Measurements from ENCODE around the gene IER3IP1.
A peak's percentile ranks its signal among the peaks of the same experiment; 100 is the strongest.
"Not testable (repeated sequence)": the region's sequence is repeated elsewhere in the genome, so short reads cannot be mapped to it uniquely, and the experiment has no call there.

Gene IER3IP1

GRCh38 chr18:47204908-47205522 is 28.9 kb upstream of the IER3IP1 start:
- no peak overlapping the region for H3K14ac ChIP-seq (ENCODE audit: low read length in 2 of 2)
- H2BK5ac ChIP-seq (ENCODE audit: low read depth, low read length, poor library complexity, severe bottlenecking): no peak overlapping the region
- peaks cover 5 to 15% of the 10 kb centered on the region in 2 experiments for H3K27me3 ChIP-seq (ENCODE audit: control insufficient read depth in 1 of 2, insufficient read depth in 1 of 2, low read length in 2 of 2)
- no peak overlapping the region for H2BK120ac ChIP-seq (ENCODE audit: low read depth, low read length)
- no peak overlapping the region for H2BK15ac ChIP-seq (ENCODE audit: low read depth, poor library complexity, severe bottlenecking)
- H2AK5ac ChIP-seq (ENCODE audit: low read length, severe bottlenecking): no peak overlapping the region
- no peak overlapping the region for H3K4ac ChIP-seq (ENCODE audit: low read depth in 1 of 2, low read length in 2 of 2)
- no peaks in the 10 kb centered on the region for H3K79me1 ChIP-seq (replicated peaks; ENCODE audit: low read length, poor library complexity, severe bottlenecking)
- H3K4me2 ChIP-seq (ENCODE audit: low read length, poor library complexity, severe bottlenecking): no peak overlapping the region
- no peak overlapping the region for H2BK12ac ChIP-seq (ENCODE audit: low read length in 2 of 2)
- no peaks in the 10 kb centered on the region for H3K4me1 ChIP-seq (ENCODE audit: control insufficient read depth, insufficient read depth, low read depth, low read length)
- no peaks in the 10 kb centered on the region for H3K9me3 ChIP-seq (ENCODE audit: control insufficient read depth, low read length)
- H3K36me3 ChIP-seq (ENCODE audit: control insufficient read depth in 1 of 2, insufficient read depth in 2 of 2, low read depth in 1 of 2, low read length in 2 of 2): no peaks in the 10 kb centered on the region
- H3K4me3 ChIP-seq (ENCODE audit: insufficient read depth in 1 of 2, low read depth in 1 of 2, low read length in 2 of 2): no peak overlapping the region
- 51% methylated on average over 3 of the region's 3 CpGs for WGBS
- no peak overlapping the region for H3K18ac ChIP-seq (ENCODE audit: low read depth in 1 of 2, low read length in 2 of 2)
- no peak overlapping the region for H3K27ac ChIP-seq (ENCODE audit: low read length, poor library complexity, severe bottlenecking)
- H2AFZ ChIP-seq (ENCODE audit: low read depth, low read length): no peak overlapping the region
- no peak overlapping the region for H4K8ac ChIP-seq (ENCODE audit: low read length)
- peak; percentile 55 for DNase-seq
- H3K9ac ChIP-seq (ENCODE audit: low read length): no peak overlapping the region
- H4K91ac ChIP-seq (ENCODE audit: low read length): no peak overlapping the region
- H3K23ac ChIP-seq (ENCODE audit: low read length in 2 of 2): no peak overlapping the region

GRCh38 chr18:47203626-47204464 is 27.7 kb upstream of the IER3IP1 start:
- no peak for DNase-seq
- Histone ChIP-seq H3K36me3 (ENCODE audit: control insufficient read depth in 1 of 2, insufficient read depth in 2 of 2, low read depth in 1 of 2, low read length in 2 of 2) (no peaks in the 10 kb centered on the region), H3K27ac (ENCODE audit: low read length, poor library complexity, severe bottlenecking) (no peak overlapping the region), H2BK5ac (ENCODE audit: low read depth, low read length, poor library complexity, severe bottlenecking) (no peak overlapping the region), H3K9ac (ENCODE audit: low read length) (no peak overlapping the region), H3K18ac (ENCODE audit: low read depth in 1 of 2, low read length in 2 of 2) (no peak overlapping the region), H3K9me3 (ENCODE audit: control insufficient read depth, low read length) (no peaks in the 10 kb centered on the region), H3K4me2 (ENCODE audit: low read length, poor library complexity, severe bottlenecking) (no peak overlapping the region), H2AK5ac (ENCODE audit: low read length, severe bottlenecking) (no peak overlapping the region), H3K14ac (ENCODE audit: low read length in 2 of 2) (no peak overlapping the region), H3K27me3 (ENCODE audit: control insufficient read depth in 1 of 2, insufficient read depth in 1 of 2, low read length in 2 of 2) (peaks cover 0 to 15% of the 10 kb centered on the region in 2 experiments), H4K91ac (ENCODE audit: low read length) (no peak overlapping the region), H4K8ac (ENCODE audit: low read length) (no peak overlapping the region), H3K4me3 (ENCODE audit: insufficient read depth in 1 of 2, low read depth in 1 of 2, low read length in 2 of 2) (no peak overlapping the region), H3K4ac (ENCODE audit: low read depth in 1 of 2, low read length in 2 of 2) (no peak overlapping the region), H3K23ac (ENCODE audit: low read length in 2 of 2) (no peak overlapping the region), H2AFZ (ENCODE audit: low read depth, low read length) (no peak overlapping the region), H3K79me1 (replicated peaks; ENCODE audit: low read length, poor library complexity, severe bottlenecking) (no peaks in the 10 kb centered on the region), H2BK15ac (ENCODE audit: low read depth, poor library complexity, severe bottlenecking) (no peak overlapping the region), H3K4me1 (ENCODE audit: control insufficient read depth, insufficient read depth, low read depth, low read length) (no peaks in the 10 kb centered on the region), H2BK120ac (ENCODE audit: low read depth, low read length) (no peak overlapping the region), H2BK12ac (ENCODE audit: low read length in 2 of 2) (no peak overlapping the region)
- 54% methylated on average over 3 of the region's 3 CpGs for WGBS

GRCh38 chr18:47195961-47196360 is 19.8 kb upstream of the IER3IP1 start:
- H3K4me2 ChIP-seq (ENCODE audit: low read length, poor library complexity, severe bottlenecking); H3K9me3 ChIP-seq (ENCODE audit: control insufficient read depth, low read length); H3K23ac ChIP-seq (ENCODE audit: low read length in 2 of 2); H3K27ac ChIP-seq (ENCODE audit: low read length, poor library complexity, severe bottlenecking); H3K14ac ChIP-seq (ENCODE audit: low read length in 2 of 2); H4K8ac ChIP-seq (ENCODE audit: low read length); H2BK120ac ChIP-seq (ENCODE audit: low read depth, low read length); H3K4ac ChIP-seq (ENCODE audit: low read depth in 1 of 2, low read length in 2 of 2); H3K27me3 ChIP-seq (ENCODE audit: control insufficient read depth in 1 of 2, insufficient read depth in 1 of 2, low read length in 2 of 2); H3K4me1 ChIP-seq (ENCODE audit: control insufficient read depth, insufficient read depth, low read depth, low read length); H2BK15ac ChIP-seq (ENCODE audit: low read depth, poor library complexity, severe bottlenecking); DNase-seq; H2BK12ac ChIP-seq (ENCODE audit: low read length in 2 of 2); H2BK5ac ChIP-seq (ENCODE audit: low read depth, low read length, poor library complexity, severe bottlenecking); H3K9ac ChIP-seq (ENCODE audit: low read length); H2AK5ac ChIP-seq (ENCODE audit: low read length, severe bottlenecking); H2AFZ ChIP-seq (ENCODE audit: low read depth, low read length); H3K18ac ChIP-seq (ENCODE audit: low read depth in 1 of 2, low read length in 2 of 2); H4K91ac ChIP-seq (ENCODE audit: low read length); H3K4me3 ChIP-seq (ENCODE audit: insufficient read depth in 1 of 2, low read depth in 1 of 2, low read length in 2 of 2); H3K79me1 ChIP-seq (replicated peaks; ENCODE audit: low read length, poor library complexity, severe bottlenecking); H3K36me3 ChIP-seq (ENCODE audit: control insufficient read depth in 1 of 2, insufficient read depth in 2 of 2, low read depth in 1 of 2, low read length in 2 of 2): not testable (repeated sequence)
- 60% methylated on average over 3 of the region's 3 CpGs for WGBS

GRCh38 chr18:47191961-47192360 is 15.8 kb upstream of the IER3IP1 start:
- Histone ChIP-seq H3K4me1 (ENCODE audit: control insufficient read depth, insufficient read depth, low read depth, low read length) (no peaks in the 10 kb centered on the region), H4K8ac (ENCODE audit: low read length) (no peak overlapping the region)
- 95% methylated on average over 2 of the region's 2 CpGs for WGBS

More at GRCh38 chr18:47191961-47192360, 15.8 kb upstream of the IER3IP1 start:
- Histone ChIP-seq H3K79me1 (replicated peaks; ENCODE audit: low read length, poor library complexity, severe bottlenecking) (no peaks in the 10 kb centered on the region), H2BK15ac (ENCODE audit: low read depth, poor library complexity, severe bottlenecking) (no peak overlapping the region), H3K4me2 (ENCODE audit: low read length, poor library complexity, severe bottlenecking) (no peak overlapping the region), H4K91ac (ENCODE audit: low read length) (no peak overlapping the region), H3K18ac (ENCODE audit: low read depth in 1 of 2, low read length in 2 of 2) (no peak overlapping the region), H2BK5ac (ENCODE audit: low read depth, low read length, poor library complexity, severe bottlenecking) (no peak overlapping the region), H3K9ac (ENCODE audit: low read length) (no peak overlapping the region), H3K9me3 (ENCODE audit: control insufficient read depth, low read length) (no peaks in the 10 kb centered on the region), H3K36me3 (ENCODE audit: control insufficient read depth in 1 of 2, insufficient read depth in 2 of 2, low read depth in 1 of 2, low read length in 2 of 2) (no peaks in the 10 kb centered on the region), H3K27ac (ENCODE audit: low read length, poor library complexity, severe bottlenecking) (no peak overlapping the region), H3K23ac (ENCODE audit: low read length in 2 of 2) (no peak overlapping the region), H2BK120ac (ENCODE audit: low read depth, low read length) (no peak overlapping the region), H3K4me3 (ENCODE audit: insufficient read depth in 1 of 2, low read depth in 1 of 2, low read length in 2 of 2) (no peak overlapping the region), H2AFZ (ENCODE audit: low read depth, low read length) (no peak overlapping the region), H2AK5ac (ENCODE audit: low read length, severe bottlenecking) (no peak overlapping the region), H2BK12ac (ENCODE audit: low read length in 2 of 2) (no peak overlapping the region), H3K4ac (ENCODE audit: low read depth in 1 of 2, low read length in 2 of 2) (no peak overlapping the region), H3K14ac (ENCODE audit: low read length in 2 of 2) (no peak overlapping the region), H3K27me3 (ENCODE audit: control insufficient read depth in 1 of 2, insufficient read depth in 1 of 2, low read length in 2 of 2) (peaks cover 8 to 19% of the 10 kb centered on the region in 2 experiments)
- DNase-seq: peak; percentile 44

Measured in mesenchymal stem cell (in vitro differentiated cells and primary cell).